ENCODE data around the gene CACNA1C.

CACNA1C gene

GRCh38 chr12:2374092-2374906 is 321.5 kb downstream of the CACNA1C start:
- DNase-seq, result no peak

- DNase-seq, result no peak
Measured at GRCh38 chr12:2375871-2376270, 323.1 kb downstream of the CACNA1C start.

- DNase-seq, result no peak
Measured at GRCh38 chr12:2376908-2377657, 324.3 kb downstream of the CACNA1C start.

GRCh38 chr12:2378835-2379330 is 326.1 kb downstream of the CACNA1C start:
- no peak for DNase-seq

- DNase-seq, result no peak
Measured at GRCh38 chr12:2380946-2381345, 328.2 kb downstream of the CACNA1C start.

- DNase-seq, result peak; percentile 62
Measured at GRCh38 chr12:2382370-2383155, 329.8 kb downstream of the CACNA1C start.

- DNase-seq, result no peak
Measured at GRCh38 chr12:2383325-2384028, 330.7 kb downstream of the CACNA1C start.

- no peak for DNase-seq
Measured at GRCh38 chr12:2384029-2384386, 331.2 kb downstream of the CACNA1C start.

GRCh38 chr12:2384533-2385351 is 332.0 kb downstream of the CACNA1C start:
- no peak for DNase-seq

GRCh38 chr12:2385529-2385928 is 332.7 kb downstream of the CACNA1C start:
- no peak for DNase-seq

GRCh38 chr12:2386566-2386965 is 333.8 kb downstream of the CACNA1C start:
- no peak for DNase-seq

- no peak for DNase-seq
Measured at GRCh38 chr12:2387103-2387834, 334.5 kb downstream of the CACNA1C start.

GRCh38 chr12:2389079-2389790 is 336.4 kb downstream of the CACNA1C start:
- DNase-seq, result no peak

GRCh38 chr12:2390133-2390532 is 337.3 kb downstream of the CACNA1C start:
- DNase-seq, result no peak

- DNase-seq, result no peak
Measured at GRCh38 chr12:2390850-2391390, 338.1 kb downstream of the CACNA1C start.

GRCh38 chr12:2391740-2392331 is 339.0 kb downstream of the CACNA1C start:
- no peak for DNase-seq

- no peak for DNase-seq
Measured at GRCh38 chr12:2393016-2393415, 340.2 kb downstream of the CACNA1C start.

- DNase-seq, result no peak
Measured at GRCh38 chr12:2393996-2394395, 341.2 kb downstream of the CACNA1C start.

- DNase-seq, result peak; percentile 70
Measured at GRCh38 chr12:2395354-2395977, 342.7 kb downstream of the CACNA1C start.
